ENCODE results near the gene MIOS. TPM values are rescaled to one million over a fixed set of nuclear protein-coding genes. Genes with fewer than 3 reads are reported as not detected.

The MIOS gene
- total RNA-seq (ENCODE audit: low replicate concordance) = 62.0 and 62.2 TPM in 2 replicates

- Histone ChIP-seq H3K27ac (no peak within 1 kb of the TSS), H2AFZ (replicated peaks) (peak within 1 kb of the TSS; percentile 86), H3K79me2 (ENCODE audit: low read depth) (peaks cover 48% of the 10 kb centered on the region), H3K27me3 (no peaks in the 10 kb centered on the region), H3K36me3 (no peaks in the 10 kb centered on the region), H3K4me3 (peak within 1 kb of the TSS; percentile 56), H3F3A (ENCODE audit: low read depth) (peaks cover 7% of the 10 kb centered on the region), H3K4me1 (peaks cover 10% of the 10 kb centered on the region), H3K4me2 (peak within 1 kb of the TSS; percentile 86), H4K20me1 (ENCODE audit: low read depth) (no peaks in the 10 kb centered on the region), H3K9me3 (ENCODE audit: low read depth) (no peaks in the 10 kb centered on the region), H3K9ac (peak within 1 kb of the TSS; percentile 67)
- peak; percentile 87 for DNase-seq (ENCODE audit: low spot score)
- Mint-ChIP-seq H3K4me3 (peak within 1 kb of the TSS; percentile 90), H3K27me3 (ENCODE audit: insufficient read depth, low read depth) (no peaks in the 10 kb centered on the region), H3K36me3 (peaks cover 24% of the 10 kb centered on the region), H3K9me3 (peaks cover 22% of the 10 kb centered on the region), H3K27ac (peak within 1 kb of the TSS; percentile 48), H3K4me1 (peaks cover 19% of the 10 kb centered on the region)
- no peak for TF ChIP-seq EZH2phosphoT487 (IDR thresholded peaks at IDR 0.05)
- TF ChIP-seq EZH2 (IDR thresholded peaks at IDR 0.05) = no peak
- TF ChIP-seq CTCF (IDR thresholded peaks at IDR 0.05) = no peak
These were observed at the start of gene MIOS for GRCh38 chr7:7566651-7567611. TSS of gene MIOS (plus strand) at chr7:7566884. CDS start at chr7:7572476, 5,592 bp downstream.

GRCh38 chr7:7517754-7518153, 48.9 kb upstream of the MIOS start:
- Mint-ChIP-seq H3K4me3 (no peak overlapping the region), H3K4me1 (peaks cover 10% of the 10 kb centered on the region)

GRCh38 chr7:7519056-7519455, 47.6 kb upstream of the MIOS start:
- Histone ChIP-seq H3K36me3 (no peaks in the 10 kb centered on the region), H3F3A (ENCODE audit: low read depth) (no peaks in the 10 kb centered on the region), H3K4me3 (no peak overlapping the region), H3K79me2 (ENCODE audit: low read depth) (no peaks in the 10 kb centered on the region), H4K20me1 (ENCODE audit: low read depth) (no peaks in the 10 kb centered on the region), H3K4me1 (no peaks in the 10 kb centered on the region), H3K9ac (no peak overlapping the region), H2AFZ (replicated peaks) (no peak overlapping the region), H3K27me3 (no peaks in the 10 kb centered on the region), H3K27ac (no peak overlapping the region), H3K9me3 (ENCODE audit: low read depth) (no peaks in the 10 kb centered on the region), H3K4me2 (no peak overlapping the region)
- H3K27ac Mint-ChIP-seq = no peak overlapping the region
- TF ChIP-seq CTCF (IDR thresholded peaks at IDR 0.05) (no peak), EZH2phosphoT487 (IDR thresholded peaks at IDR 0.05) (no peak), EZH2 (IDR thresholded peaks at IDR 0.05) (no peak)
- H3K36me3 Mint-ChIP-seq = no peaks in the 10 kb centered on the region
- H3K4me3 Mint-ChIP-seq = no peak overlapping the region
- no peaks in the 10 kb centered on the region for H3K9me3 Mint-ChIP-seq
- no peak for DNase-seq (ENCODE audit: low spot score)
- no peaks in the 10 kb centered on the region for H3K27me3 Mint-ChIP-seq (ENCODE audit: insufficient read depth, low read depth)
- peaks cover 9% of the 10 kb centered on the region for H3K4me1 Mint-ChIP-seq

More at GRCh38 chr7:7517754-7518153, 48.9 kb upstream of the MIOS start:
- Histone ChIP-seq H3K9me3 (ENCODE audit: low read depth) (no peaks in the 10 kb centered on the region), H3K79me2 (ENCODE audit: low read depth) (no peaks in the 10 kb centered on the region), H3K36me3 (no peaks in the 10 kb centered on the region), H3K27me3 (no peaks in the 10 kb centered on the region), H3K4me2 (no peak overlapping the region), H4K20me1 (ENCODE audit: low read depth) (no peaks in the 10 kb centered on the region), H3K27ac (no peak overlapping the region), H3K4me1 (no peaks in the 10 kb centered on the region), H3K4me3 (no peak overlapping the region), H3F3A (ENCODE audit: low read depth) (no peaks in the 10 kb centered on the region), H3K9ac (no peak overlapping the region), H2AFZ (replicated peaks) (no peak overlapping the region)
- no peak overlapping the region for H3K27ac Mint-ChIP-seq
- TF ChIP-seq CTCF (IDR thresholded peaks at IDR 0.05) (no peak), EZH2 (IDR thresholded peaks at IDR 0.05) (no peak), EZH2phosphoT487 (IDR thresholded peaks at IDR 0.05) (no peak)
- no peaks in the 10 kb centered on the region for H3K27me3 Mint-ChIP-seq (ENCODE audit: insufficient read depth, low read depth)
- DNase-seq (ENCODE audit: low spot score) = no peak
- H3K9me3 Mint-ChIP-seq = no peaks in the 10 kb centered on the region
- H3K36me3 Mint-ChIP-seq = no peaks in the 10 kb centered on the region
